Measurements from ENCODE around the gene SCUBE1. TPM values are rescaled to one million over a fixed set of nuclear protein-coding genes. Genes with fewer than 3 reads are reported as not detected.

The SCUBE1 gene
- polyA plus RNA-seq, 3 donors: 4.4 to 11.1 (median 7.9) TPM

GRCh38 chr22:43160497-43161126, 182.6 kb downstream of the SCUBE1 start:
- DNase-seq: no peak

DNA sequence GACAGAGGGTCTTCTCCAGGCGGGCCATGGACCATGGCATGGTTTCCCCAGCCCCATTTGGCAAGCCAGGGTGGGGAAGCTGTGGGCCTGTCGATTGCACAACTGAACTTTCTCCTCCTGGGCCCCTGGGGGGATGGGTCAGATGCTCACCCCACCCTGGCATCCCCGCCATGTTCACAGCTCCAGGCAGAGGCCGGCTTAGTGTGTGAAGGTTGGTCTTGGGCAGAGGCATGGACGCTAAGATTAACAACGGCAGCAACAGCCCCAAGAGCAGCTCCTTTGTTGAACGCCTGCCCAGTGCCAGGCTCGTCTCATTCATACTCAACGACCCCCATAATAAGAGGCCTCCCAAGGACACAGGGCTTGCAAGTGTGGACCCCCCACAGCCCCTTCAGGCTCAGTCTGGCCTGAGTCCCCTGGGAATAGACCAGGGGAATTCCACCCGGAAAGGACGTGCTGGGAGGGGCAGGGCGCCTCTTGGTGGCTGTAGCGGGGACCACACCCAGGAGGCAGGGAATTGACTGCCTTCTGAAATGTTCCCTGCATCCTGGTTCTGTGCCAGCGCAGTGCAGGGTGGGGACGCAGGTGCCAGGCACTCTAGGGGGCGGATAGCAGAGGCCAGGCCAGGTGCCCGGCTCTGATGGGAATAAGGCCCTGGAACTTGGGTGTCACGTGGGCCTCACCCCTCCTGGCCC, 183.5 kb downstream of the SCUBE1 start:
- DNase-seq: no peak

GRCh38 chr22:43158778-43159483, 184.2 kb downstream of the SCUBE1 start:
- no peak for DNase-seq

GRCh38 chr22:43157874-43158546, 185.2 kb downstream of the SCUBE1 start:
- DNase-seq: no peak

DNA sequence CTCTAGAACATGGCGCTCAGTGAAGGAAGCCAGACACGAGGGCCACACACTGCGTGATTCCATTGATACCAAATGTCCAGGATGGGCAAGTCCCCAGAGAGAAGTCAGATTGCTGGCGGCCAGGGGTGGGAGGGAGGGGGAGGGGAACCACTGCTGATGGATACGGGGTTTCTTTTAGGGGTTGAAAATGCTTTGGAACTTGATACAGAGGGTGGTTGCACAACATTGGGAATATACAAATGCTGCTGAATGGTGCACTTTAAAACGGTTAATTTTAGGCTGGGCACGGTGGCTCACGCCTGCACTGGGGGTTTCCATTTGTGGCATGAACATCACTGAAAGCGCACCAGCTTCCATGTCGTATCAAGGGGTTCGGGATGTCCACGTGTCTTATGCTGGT, 186.8 kb downstream of the SCUBE1 start:
- DNase-seq: no peak

DNA sequence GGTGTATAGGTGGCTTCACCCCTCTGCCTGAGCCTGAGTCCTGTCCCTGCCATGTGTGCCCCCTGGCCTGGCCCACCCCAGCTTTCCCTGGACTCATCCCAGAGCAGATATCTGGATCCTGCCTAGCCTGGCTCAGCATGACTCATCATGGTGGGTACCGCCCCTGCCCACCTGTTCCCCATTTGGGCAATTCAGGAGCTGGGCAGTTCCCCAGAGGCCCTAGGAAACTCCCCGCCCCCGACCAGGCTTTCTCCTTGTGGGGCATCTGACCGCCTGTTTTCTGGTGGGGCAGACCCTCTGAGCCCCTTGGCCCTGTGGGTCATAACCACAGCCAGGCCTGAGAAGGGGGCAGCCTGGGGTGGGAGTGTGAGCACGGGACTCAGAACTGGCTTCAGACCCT, 187.4 kb downstream of the SCUBE1 start:
- no peak for DNase-seq

GRCh38 chr22:43154887-43155536, 188.2 kb downstream of the SCUBE1 start:
- no peak for DNase-seq

DNA sequence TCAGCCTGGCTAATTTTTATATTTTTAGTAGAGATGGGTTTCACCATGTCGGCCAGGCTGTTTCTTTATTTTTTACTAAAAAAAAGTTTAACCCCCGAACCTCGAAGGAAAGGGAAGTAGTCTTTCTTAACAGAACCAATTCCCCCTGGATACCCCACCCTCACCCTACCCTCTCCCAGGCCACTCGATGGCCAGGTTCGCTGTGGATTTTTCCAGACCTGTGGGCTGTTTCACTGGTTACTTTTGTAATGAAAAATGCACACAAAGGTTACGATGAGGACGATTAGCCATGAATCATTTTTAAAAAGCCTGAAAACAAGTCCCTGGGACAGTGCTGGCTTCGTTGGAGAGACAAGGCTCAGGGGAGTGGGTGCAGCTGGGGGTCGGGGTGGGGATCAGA, 189.3 kb downstream of the SCUBE1 start:
- no peak for DNase-seq

GRCh38 chr22:43152357-43153071, 190.7 kb downstream of the SCUBE1 start:
- no peak for DNase-seq

GRCh38 chr22:43152003-43152356, 191.2 kb downstream of the SCUBE1 start:
- no peak for DNase-seq

DNA sequence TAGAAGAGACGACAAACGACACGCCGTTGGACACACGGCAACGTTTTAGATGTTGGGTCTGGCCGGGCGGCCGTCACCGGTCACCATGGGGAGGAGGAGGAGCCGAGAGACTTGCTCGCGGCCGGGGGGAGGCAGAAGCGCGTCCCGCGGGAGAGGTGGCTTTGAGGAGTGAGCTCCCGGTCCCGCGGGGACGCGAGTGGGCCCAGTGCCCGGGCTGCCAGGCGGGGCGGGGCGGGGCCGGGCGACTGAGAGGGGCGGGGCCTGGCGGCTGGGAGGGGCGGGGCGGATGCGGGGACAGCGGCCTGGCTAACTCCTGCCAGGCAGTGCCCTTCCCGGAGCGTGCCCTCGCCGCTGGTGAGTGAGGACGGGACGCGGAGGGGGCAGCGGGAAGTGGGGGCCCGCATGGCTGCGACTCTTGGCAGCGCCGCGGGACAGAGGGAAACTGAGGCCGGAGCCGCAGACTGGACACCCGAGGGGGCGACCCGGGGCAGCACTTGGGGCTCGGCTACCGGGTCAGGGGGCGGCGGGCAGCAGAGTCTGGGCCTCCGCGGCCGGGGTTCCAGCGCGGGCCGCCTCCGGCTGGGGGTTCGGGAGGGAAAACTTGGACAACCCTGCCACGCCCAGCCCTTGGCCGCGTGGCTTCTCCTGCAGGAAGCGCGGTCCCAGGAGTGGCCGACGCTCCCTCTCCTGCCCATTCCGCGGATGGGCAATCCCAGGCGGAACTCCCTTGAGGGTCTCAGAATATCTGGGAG, 191.7 kb downstream of the SCUBE1 start, which contains the start of gene TSPO:
TSS of gene TSPO (plus strand) at position 309 of the 752 bp plus-strand sequence. CDS start 7,680 bp downstream, outside the sequence.
- DNase-seq: no peak

GRCh38 chr22:43150731-43151206, 192.4 kb downstream of the SCUBE1 start:
- DNase-seq: no peak

GRCh38 chr22:43148581-43148980, 194.6 kb downstream of the SCUBE1 start:
- no peak for DNase-seq

GRCh38 chr22:43147821-43148220, 195.4 kb downstream of the SCUBE1 start:
- no peak for DNase-seq

Other genes starting within 250 kb of the SCUBE1 start
- gene BIK, start 232.6 kb downstream of the SCUBE1 start, polyA plus RNA-seq (ENCODE audit: insufficient read length in 3 of 3): 1 to 10 TPM; 1.1 to 1.5 (median 1.2) TPM
- gene MCAT, start 200.0 kb downstream of the SCUBE1 start, polyA plus RNA-seq (ENCODE audit: insufficient read length in 3 of 3): 10 to 100 TPM; 25.3 to 29.5 (median 26.7) TPM
- 10 to 100 TPM; 28.5 to 30.5 (median 30.0) TPM for gene TSPO, start 191.8 kb downstream of the SCUBE1 start, polyA plus RNA-seq (ENCODE audit: insufficient read length in 3 of 3)
- gene TTLL12, start 156.2 kb downstream of the SCUBE1 start, polyA plus RNA-seq (ENCODE audit: insufficient read length in 3 of 3): 10 to 100 TPM; 26.1 to 34.6 (median 29.5) TPM
- gene MPPED1, start 68.6 kb upstream of the SCUBE1 start, polyA plus RNA-seq (ENCODE audit: insufficient read length in 3 of 3): 1 to 10 TPM in 1 of 3 donors, under 1 TPM in 2; 0.49 to 1.2 (median 0.91) TPM